WTC11 (cell line): Measurements from ENCODE around the gene WDFY4. TPM values are rescaled to one million over a fixed set of nuclear protein-coding genes. Genes with fewer than 3 reads are reported as not detected.

Experiments used
- ATAC-seq: fragments of 200-7000 bp; cut with Tn5 transposase; 2 replicates; pipeline ENCODE4 v1.10.0; 2021; ENCODE audit warnings: mild to moderate bottlenecking, moderate library complexity
- CTCF ChIA-PET: fragments of 300-600 bp; sonication (Branson Sonifier 250); formaldehyde crosslinking; loops from one replicate; lab custom pipeline; 2021; ENCODE audit warnings: antibody characterized with exemption; lab: Charles Lee
- POLR2A ChIA-PET: fragments of 350-600 bp; sonication (Branson Sonifier 250); formaldehyde crosslinking; loops from one replicate; lab custom pipeline; 2021; ENCODE audit warnings: antibody characterized with exemption; lab: Charles Lee
- DNase-seq: peaks from one replicate; pipeline ENCODE4 v3.0.0; 2021; ENCODE audit warnings: low spot score
- H3K27ac Mint-ChIP-seq: 2 replicates; pipeline ENCODE4 v1.8.0; 2021; ENCODE audit warnings: mixed read lengths
- H3K27me3 Mint-ChIP-seq: 2 replicates; pipeline ENCODE4 v1.8.0; 2021; ENCODE audit warnings: low read depth, mild to moderate bottlenecking, moderate library complexity, mixed read lengths
- H3K36me3 Mint-ChIP-seq: 2 replicates; pipeline ENCODE4 v1.8.0; 2021; ENCODE audit warnings: mixed read lengths
- H3K4me1 Mint-ChIP-seq: 2 replicates; pipeline ENCODE4 v1.8.0; 2022; ENCODE audit warnings: mixed read lengths
- H3K4me3 Mint-ChIP-seq: 2 replicates; pipeline ENCODE4 v1.8.0; 2021; ENCODE audit warnings: mild to moderate bottlenecking, moderate library complexity, mixed read lengths
- H3K9me3 Mint-ChIP-seq: 2 replicates; pipeline ENCODE4 v1.8.0; 2021; ENCODE audit warnings: mixed read lengths
- AR ChIP-seq: fragments of 250-450 bp; sonication (Bioruptor Pico); IDR thresholded peaks from 2 replicates; pipeline ENCODE4 v1.9.0; 2021; ENCODE audit warnings: mild to moderate bottlenecking
- ARID4B ChIP-seq: sonication (generic); formaldehyde crosslinking; IDR thresholded peaks from 2 replicates; pipeline ENCODE4 v1.8.0; 2023; ENCODE audit warnings: missing genetic modification reagents, mild to moderate bottlenecking, borderline replicate concordance
- CDX4 ChIP-seq: fragments of 250-450 bp; sonication (Bioruptor Pico); IDR thresholded peaks from 2 replicates; pipeline ENCODE4 v1.9.0; 2021; ENCODE audit warnings: moderate library complexity, mild to moderate bottlenecking, inconsistent platforms, borderline replicate concordance
- E2F5 ChIP-seq: sonication (generic); formaldehyde crosslinking; IDR thresholded peaks from 2 replicates; pipeline ENCODE4 v1.8.1; 2022; ENCODE audit warnings: mild to moderate bottlenecking, moderate library complexity, missing genetic modification reagents
- ETV6 ChIP-seq: sonication (generic); formaldehyde crosslinking; IDR thresholded peaks from 2 replicates; pipeline ENCODE4 v1.8.1; 2022; ENCODE audit warnings: mild to moderate bottlenecking, missing genetic modification reagents
- FOXJ3 ChIP-seq: sonication (generic); formaldehyde crosslinking; IDR thresholded peaks from 2 replicates; pipeline ENCODE4 v1.9.0; 2021; ENCODE audit warnings: missing genetic modification reagents, mild to moderate bottlenecking, borderline replicate concordance
- GABPB1 ChIP-seq: sonication (generic); formaldehyde crosslinking; IDR thresholded peaks from 2 replicates; pipeline ENCODE4 v1.8.1; 2023; ENCODE audit warnings: mild to moderate bottlenecking, missing genetic modification reagents
- NR3C1 ChIP-seq: sonication (generic); formaldehyde crosslinking; conservative IDR thresholded peaks from 2 replicates; pipeline ENCODE4 v1.8.1; 2023; ENCODE audit warnings: low read depth, mild to moderate bottlenecking, missing genetic modification reagents
- OVOL2 ChIP-seq: fragments of 250-450 bp; sonication (Bioruptor Pico); IDR thresholded peaks from 2 replicates; pipeline ENCODE4 v1.9.0; 2021; ENCODE audit warnings: mild to moderate bottlenecking, borderline replicate concordance
- TEAD1 ChIP-seq: sonication (generic); formaldehyde crosslinking; IDR thresholded peaks from 2 replicates; pipeline ENCODE4 v1.8.0; 2022; ENCODE audit warnings: mild to moderate bottlenecking, missing genetic modification reagents
- TEAD4 ChIP-seq: sonication (generic); formaldehyde crosslinking; IDR thresholded peaks from 2 replicates; pipeline ENCODE4 v1.8.0; 2022; ENCODE audit warnings: mild to moderate bottlenecking, missing genetic modification reagents
- ZBTB21 ChIP-seq: sonication (generic); formaldehyde crosslinking; IDR thresholded peaks from 2 replicates; pipeline ENCODE4 v1.8.1; 2023; ENCODE audit warnings: mild to moderate bottlenecking, missing genetic modification reagents, borderline replicate concordance
- ZBTB43 ChIP-seq: sonication (generic); formaldehyde crosslinking; IDR thresholded peaks from 2 replicates; pipeline ENCODE4 v1.8.1; 2023; ENCODE audit warnings: mild to moderate bottlenecking, missing genetic modification reagents
- ZNF416 ChIP-seq: fragments of 250-450 bp; sonication (Bioruptor Pico); IDR thresholded peaks from 2 replicates; pipeline ENCODE4 v1.9.0; 2021; ENCODE audit warnings: mild to moderate bottlenecking, inconsistent platforms
- ZSCAN18 ChIP-seq: fragments of 250-450 bp; sonication (Bioruptor Pico); IDR thresholded peaks from 2 replicates; pipeline ENCODE4 v2.1.2; 2022; ENCODE audit warnings: mild to moderate bottlenecking, moderate library complexity
- total RNA-seq: library from RNA; stranded (reverse); gene quantifications from 3 replicates; pipeline ENCODE4 v1.2.3, GENCODE V29; 2021

WDFY4 gene
- total RNA-seq, 1 experiment from 2014 or later = 0.13 TPM

GRCh38 chr10:48799341-48800006 lies 114.8 kb downstream of the WDFY4 start:
- Mint-ChIP-seq H3K9me3 (peaks cover 6% of the 10 kb centered on the region), H3K4me1 (0 out of 2 replicates have a peak, but pooled peaks cover 6% of the 10 kb centered on the region), H3K4me3 (no peak overlapping the region), H3K36me3 (no peaks in the 10 kb centered on the region), H3K27ac (no peak overlapping the region), H3K27me3 (peaks cover 2% of the 10 kb centered on the region; the same call in 1 of the 2 replicates)
- DNase-seq (no peak), ATAC-seq (no peak)
- ChIA-PET CTCF (interaction anchor here (1.0 kb wide), 1 partner anchor 143 kb away, joined by 4 read pairs; no protein-coding TSS in a partner anchor), POLR2A (no interaction called here)
- no peak for TF ChIP-seq GABPB1 (CRISPR knock-in tag)
- TF ChIP-seq AR (CRISPR knock-in tag) = no peak
- TF ChIP-seq ZSCAN18 (CRISPR knock-in tag) = no peak
- TF ChIP-seq ZNF416 = no peak
- TF ChIP-seq TEAD1 = no peak
- no peak for TF ChIP-seq ARID4B (CRISPR knock-in tag)
- no peak for TF ChIP-seq FOXJ3 (CRISPR knock-in tag)
- no peak for TF ChIP-seq OVOL2 (CRISPR knock-in tag)
- no peak for TF ChIP-seq TEAD4 (CRISPR knock-in tag)

GRCh38 chr10:48800007-48800675 lies 115.5 kb downstream of the WDFY4 start:
- CTCF ChIA-PET = no interaction called here
- Mint-ChIP-seq H3K9me3 (peaks cover 6% of the 10 kb centered on the region), H3K4me3 (no peak overlapping the region), H3K4me1 (0 out of 2 replicates have a peak, but pooled peaks cover 11% of the 10 kb centered on the region), H3K36me3 (no peaks in the 10 kb centered on the region), H3K27ac (no peak overlapping the region; the same call in 1 of the 2 replicates), H3K27me3 (peaks cover 3% of the 10 kb centered on the region; the same call in 1 of the 2 replicates)
- POLR2A ChIA-PET = no interaction called here
- no peak for DNase-seq
- no peak for ATAC-seq
- TF ChIP-seq E2F5 (CRISPR knock-in tag) (no peak), ETV6 (CRISPR knock-in tag) (no peak), CDX4 (CRISPR knock-in tag) (no peak), ZBTB21 (CRISPR knock-in tag) (no peak), FOXJ3 (CRISPR knock-in tag) (no peak), ZBTB43 (CRISPR knock-in tag) (no peak), NR3C1 (CRISPR knock-in tag) (no peak), AR (CRISPR knock-in tag) (no peak)
